Stimulated activated CD4-positive, alpha-beta T cell treated with anti-CD3 and anti-CD28 coated beads, TNF-alpha, amount 100 ng/mL, for 4 hours (primary cell): ENCODE measurements around the gene DSC2.
"Not testable (repeated sequence)": the region's sequence is repeated elsewhere in the genome, so short reads cannot be mapped to it uniquely, and the experiment has no call there.

Source experiments
- DNase-seq, 3 experiments: peaks; one replicate each; pipeline ENCODE4 v3.0.0-alpha.2; 2020; ENCODE audit warnings: low read depth in 3 of 3

The DSC2 gene

DNA sequence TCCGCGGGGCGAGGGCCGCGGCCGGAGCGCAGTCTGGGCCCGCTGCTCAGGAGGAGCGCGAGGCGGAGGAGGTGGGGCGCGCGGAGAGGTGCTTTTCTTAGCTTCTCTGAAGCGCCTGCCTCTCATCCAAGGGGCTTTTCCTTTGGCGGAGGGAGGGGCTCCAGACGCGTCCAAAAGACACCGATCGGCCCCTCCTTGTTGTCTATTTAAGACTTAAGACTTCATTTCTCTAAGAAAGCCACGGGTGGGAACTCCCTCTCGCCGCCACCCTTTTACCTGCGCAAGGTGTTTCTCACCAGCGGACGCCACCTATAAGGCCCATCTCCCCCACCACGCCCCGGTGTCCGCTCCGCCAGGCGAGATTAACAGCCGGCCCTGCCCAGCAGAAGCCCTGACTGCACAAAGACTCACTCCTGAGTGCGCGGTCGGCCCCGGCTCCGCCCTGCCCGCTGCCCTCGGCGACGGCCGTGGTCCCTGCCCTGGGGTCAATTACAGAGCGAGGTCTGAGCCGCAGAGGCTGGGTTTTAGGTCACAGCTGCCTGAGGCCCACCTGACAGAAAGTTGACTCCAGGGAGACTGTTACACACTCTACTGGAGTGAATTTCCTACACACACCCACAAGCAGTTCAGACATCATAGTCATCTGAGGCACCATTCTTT lies at the start of gene DSC2:
TSS of gene DSC2 (minus strand) at position 397 of the 660 bp plus-strand sequence. CDS start 450 bp downstream, outside the sequence.
- no peak for DNase-seq

DNA sequence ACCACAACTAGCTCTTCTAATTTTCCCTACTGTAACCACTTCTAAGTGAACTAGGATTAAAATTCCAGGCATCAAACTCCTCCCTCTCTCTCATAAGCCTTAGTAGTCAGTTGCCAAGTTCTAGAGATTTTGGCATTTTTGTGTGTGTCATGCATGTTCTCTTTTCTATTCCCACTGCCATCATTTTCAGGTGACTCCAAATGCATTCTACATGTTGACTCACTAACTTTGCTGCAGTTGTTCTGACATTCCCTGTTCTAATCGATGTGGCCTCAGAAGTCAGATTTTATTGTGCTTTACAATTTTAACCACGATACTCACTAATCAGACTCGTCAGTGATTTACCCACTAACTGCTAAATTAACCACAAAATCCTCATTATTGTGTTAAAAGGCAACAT lies 47.1 kb upstream of the DSC2 start:
- no peak for DNase-seq

- no peak for DNase-seq
Observed at GRCh38 chr18:31148600-31148999, 46.4 kb upstream of the DSC2 start.

DNA sequence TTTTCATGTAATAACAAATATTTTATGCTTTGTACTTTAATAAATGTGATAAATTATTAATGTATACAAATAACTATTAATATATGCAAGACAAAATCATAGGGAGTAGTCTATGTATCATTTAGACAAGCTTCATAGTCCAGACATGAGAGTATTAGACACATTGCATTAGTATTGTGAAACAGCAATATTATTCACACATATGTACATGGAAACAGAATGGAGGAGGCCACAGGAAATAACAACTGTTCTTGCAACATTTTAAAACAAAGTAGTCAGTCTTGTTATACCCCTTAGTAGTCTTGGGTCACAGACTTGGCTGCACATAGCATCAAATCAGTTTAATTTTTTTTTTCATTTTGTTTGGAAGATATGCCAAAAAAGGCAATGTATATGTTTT lies 44.6 kb upstream of the DSC2 start:
- no peak for DNase-seq

GRCh38 chr18:31143025-31143424 lies 40.8 kb upstream of the DSC2 start:
- DNase-seq, result no peak

- DNase-seq, result no peak
Observed at GRCh38 chr18:31138709-31139108, 36.5 kb upstream of the DSC2 start.

DNA sequence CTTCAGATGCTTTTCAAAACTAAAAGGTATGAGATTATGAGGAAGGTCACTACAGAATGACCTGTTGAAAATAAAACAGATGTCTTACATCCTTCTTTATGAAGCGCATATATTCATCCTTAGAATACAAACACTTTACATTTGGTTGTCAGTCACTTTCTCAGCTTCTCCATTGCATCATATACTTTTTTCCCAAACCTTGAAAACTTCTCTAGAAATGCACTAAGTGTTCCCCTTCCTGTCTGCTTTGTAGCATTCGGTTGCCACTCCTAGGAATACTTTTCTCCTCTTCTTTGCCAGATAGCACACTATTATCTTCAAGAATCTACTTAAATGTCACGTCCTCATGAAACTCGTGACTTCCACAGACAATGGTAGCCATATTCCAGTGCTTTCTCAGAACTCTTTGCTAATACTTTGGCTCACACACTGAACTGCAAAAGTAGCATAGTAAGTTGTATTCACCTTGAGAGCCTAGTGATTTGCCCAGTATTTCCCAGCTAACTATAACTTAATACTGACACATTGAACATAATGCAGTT lies 32.8 kb upstream of the DSC2 start:
- DNase-seq, result no peak

GRCh38 chr18:31129398-31130115 lies 27.3 kb upstream of the DSC2 start:
- no peak for DNase-seq

- no peak for DNase-seq
Observed at GRCh38 chr18:31125878-31126277, 23.7 kb upstream of the DSC2 start.

DNA sequence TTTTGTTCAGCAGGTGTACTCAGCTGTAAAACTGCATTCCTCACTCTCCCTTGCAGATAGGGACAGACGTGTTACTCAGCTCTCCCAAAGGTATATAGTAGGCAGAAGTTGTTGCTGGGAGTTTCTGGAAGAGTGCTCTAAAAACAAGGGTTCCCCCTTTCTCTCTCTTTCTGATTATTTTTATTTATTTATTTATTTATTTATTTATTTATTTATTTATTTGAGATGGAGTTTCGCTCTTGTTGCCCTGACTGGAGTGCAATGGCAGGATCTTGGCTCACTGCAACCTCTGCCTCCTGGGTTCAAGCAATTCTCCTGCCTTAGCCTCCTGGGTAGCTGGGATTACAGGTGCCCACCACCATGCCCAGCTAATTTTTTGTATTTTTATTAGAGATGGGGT lies 20.9 kb upstream of the DSC2 start:
- DNase-seq, result not testable (repeated sequence)

DNA sequence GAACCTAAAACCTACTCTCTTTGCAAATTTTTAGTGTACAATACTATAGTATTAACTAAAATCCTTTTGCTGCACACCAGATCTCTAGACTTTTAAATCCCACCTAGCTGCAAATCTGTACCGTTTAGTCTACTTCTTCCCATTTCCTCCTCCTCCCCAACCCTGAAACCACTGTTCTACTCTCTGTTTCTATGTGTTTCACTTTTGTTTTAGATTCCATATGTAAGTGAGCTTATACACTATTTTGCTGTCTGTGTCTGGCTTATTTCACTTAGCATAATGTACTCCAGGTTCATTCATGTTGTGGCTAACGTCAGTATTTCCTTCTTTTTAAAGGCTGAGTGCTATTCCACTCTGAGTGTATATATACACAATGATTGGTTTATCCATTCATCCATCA lies 18.4 kb upstream of the DSC2 start:
- no peak for DNase-seq

GRCh38 chr18:31116853-31117595 lies 14.8 kb upstream of the DSC2 start:
- no peak for DNase-seq

DNA sequence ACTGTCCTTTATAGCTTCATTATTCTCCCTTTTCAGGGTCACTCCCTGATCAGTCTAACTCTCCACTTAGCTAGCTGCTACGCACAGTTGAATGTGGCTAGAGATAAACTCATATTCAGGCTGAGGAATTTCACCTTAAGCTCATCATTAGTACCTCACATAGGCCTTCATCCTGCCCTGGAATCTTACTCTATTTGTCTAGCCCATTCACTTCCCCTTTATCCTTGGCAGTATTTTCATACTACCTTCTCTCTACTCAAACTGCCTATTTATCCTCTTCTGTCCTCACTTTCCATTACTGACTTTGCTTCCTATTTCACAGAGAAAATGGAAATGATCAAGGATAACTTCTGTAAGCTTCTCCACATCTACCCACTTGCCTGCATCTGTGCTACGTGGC lies 10.6 kb upstream of the DSC2 start:
- DNase-seq, result no peak

- no peak for DNase-seq
Observed at GRCh38 chr18:31105733-31106132, 3.5 kb upstream of the DSC2 start.

- no peak for DNase-seq
Observed at GRCh38 chr18:31104444-31104843, 2.2 kb upstream of the DSC2 start.

GRCh38 chr18:31103423-31103822 lies 1.2 kb upstream of the DSC2 start:
- no peak for DNase-seq

DNA sequence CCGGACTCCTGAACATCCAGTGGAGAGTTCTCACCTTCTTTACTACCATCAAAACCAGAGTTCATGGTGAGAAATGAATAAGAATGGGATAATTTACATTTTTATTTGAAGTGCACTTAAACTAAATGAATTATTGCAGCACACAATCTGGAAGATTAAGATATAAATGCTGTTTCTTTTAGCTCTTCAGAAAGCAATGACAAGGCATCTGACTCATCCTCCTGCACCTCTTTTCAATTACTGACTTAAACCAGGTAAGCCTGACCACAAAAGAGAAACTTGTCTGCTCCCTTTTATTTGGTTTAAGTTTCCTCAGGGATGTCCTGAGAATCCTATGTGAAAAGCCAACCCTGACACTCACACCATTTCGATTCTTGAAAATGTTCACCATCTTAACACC lies 720 bp upstream of the DSC2 start:
- no peak for DNase-seq

DNA sequence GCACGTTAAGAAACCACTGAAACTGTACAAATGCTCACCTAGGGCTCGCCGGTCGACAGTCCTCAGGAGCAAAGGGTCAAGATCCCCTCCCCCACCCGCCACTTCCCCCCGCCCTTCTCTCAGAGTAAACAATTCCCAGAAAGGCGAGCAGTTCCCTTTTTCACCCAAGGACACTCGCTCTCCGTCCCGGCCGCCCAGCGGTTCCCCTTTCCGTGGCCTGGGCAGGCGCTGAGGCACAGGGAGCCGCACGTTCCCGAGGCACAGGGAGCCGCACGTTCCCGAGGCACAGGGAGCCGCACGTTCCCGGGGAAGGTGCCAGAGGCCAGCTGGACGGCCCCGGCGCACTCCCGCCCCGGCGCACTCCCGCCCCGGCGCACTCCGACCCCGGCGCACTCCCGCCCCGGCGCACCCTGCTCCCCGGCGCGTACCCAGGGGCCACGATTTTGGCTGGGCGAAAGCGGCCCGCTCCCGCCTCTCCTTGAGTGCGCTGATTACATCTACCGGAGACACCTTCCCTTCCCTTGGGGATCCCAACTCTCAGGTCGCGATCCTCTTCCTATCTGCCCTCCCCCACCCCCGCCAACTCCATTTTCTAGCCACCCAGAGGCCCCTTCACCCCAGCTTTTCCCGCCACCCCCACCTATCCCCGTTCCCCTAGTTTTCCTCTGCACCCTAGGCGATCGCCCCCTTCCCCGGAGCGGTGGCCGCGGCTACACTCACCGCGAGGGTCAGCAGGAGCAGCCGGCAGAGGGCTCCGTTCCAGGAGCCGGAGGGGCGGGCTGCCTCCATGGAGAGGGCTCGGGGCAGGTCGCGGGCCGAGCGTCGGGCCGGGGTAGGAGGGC lies 817 bp downstream of the DSC2 start:
- DNase-seq, result no peak

DNA sequence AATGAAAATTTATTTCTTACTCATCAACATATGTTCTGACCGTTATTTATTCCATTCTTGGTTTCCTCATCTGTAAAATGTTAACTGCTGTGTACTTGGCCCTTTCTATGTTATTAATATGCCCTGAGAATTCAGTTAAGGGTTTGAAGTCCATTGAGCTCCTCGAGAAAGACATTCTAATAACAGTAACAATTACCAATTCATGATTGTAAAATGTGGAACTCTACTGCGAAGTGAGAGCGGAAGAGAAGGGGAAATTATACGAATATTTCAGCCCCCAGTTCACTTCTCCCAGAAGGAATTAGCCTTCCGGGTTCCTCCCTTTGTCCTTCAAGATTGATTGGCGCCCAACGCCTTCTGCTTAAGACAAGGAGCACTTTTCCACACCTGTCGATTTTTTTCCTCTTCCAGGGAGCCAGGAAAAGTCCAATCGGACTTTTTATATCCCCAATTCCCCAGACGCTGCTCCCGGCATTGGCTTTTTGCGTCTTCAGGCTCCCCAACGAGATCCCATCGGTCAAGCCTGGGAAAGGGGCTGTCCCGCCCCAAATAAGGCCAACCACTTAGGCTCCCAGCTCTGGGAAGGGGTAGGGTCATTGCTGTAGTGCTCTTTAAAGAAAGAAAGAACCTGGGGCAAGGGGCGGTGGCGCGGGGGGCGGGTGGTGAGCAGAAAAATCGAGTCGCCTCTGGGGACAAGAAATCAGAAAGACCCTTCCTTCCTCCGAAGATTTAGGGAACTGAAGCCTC lies 1.6 kb downstream of the DSC2 start:
- no peak for DNase-seq

- DNase-seq, result no peak
Observed at GRCh38 chr18:31099450-31100230, 2.6 kb downstream of the DSC2 start.
